Activated CD4-positive, alpha-beta T cell treated with anti-CD3 and anti-CD28 coated beads, Interleukin-2, Interleukin-4, amounts not matched to agents 100 ng/mL and 50 ng/mL, durations not matched to agents 16 hours and 8 hours (primary cell): ENCODE data around the gene ST8SIA5.

Experiments used
- DNase-seq: peaks from one replicate; pipeline ENCODE4 v3.0.0-alpha.2; 2020; ENCODE audit warnings: low spot score

ST8SIA5 gene

GRCh38 chr18:46672062-46672970, 84.5 kb downstream of the ST8SIA5 start:
- DNase-seq: peak; percentile 30

GRCh38 chr18:46668694-46669093, 88.2 kb downstream of the ST8SIA5 start:
- no peak for DNase-seq

GRCh38 chr18:46668135-46668534, 88.7 kb downstream of the ST8SIA5 start:
- DNase-seq: no peak

- no peak for DNase-seq
Observed at GRCh38 chr18:46663539-46663938, 93.3 kb downstream of the ST8SIA5 start.

GRCh38 chr18:46660957-46661749, 95.7 kb downstream of the ST8SIA5 start:
- no peak for DNase-seq

- no peak for DNase-seq
Observed at GRCh38 chr18:46659484-46659883, 97.4 kb downstream of the ST8SIA5 start.

GRCh38 chr18:46657115-46657955, 99.5 kb downstream of the ST8SIA5 start, which contains the start of gene LOXHD1:
Gene LOXHD1 (minus strand): TSS chr18:46657220. CDS start chr18:46657033, 187 bp downstream.
- no peak for DNase-seq

- no peak for DNase-seq
Observed at GRCh38 chr18:46656326-46657114, 100.3 kb downstream of the ST8SIA5 start.

- DNase-seq: no peak
Observed at GRCh38 chr18:46652372-46652771, 104.5 kb downstream of the ST8SIA5 start.

GRCh38 chr18:46650681-46651080, 106.2 kb downstream of the ST8SIA5 start:
- no peak for DNase-seq

- DNase-seq: no peak
Observed at GRCh38 chr18:46649071-46649862, 107.6 kb downstream of the ST8SIA5 start.

- DNase-seq: no peak
Observed at GRCh38 chr18:46646468-46646867, 110.4 kb downstream of the ST8SIA5 start.

GRCh38 chr18:46642561-46642960, 114.3 kb downstream of the ST8SIA5 start:
- no peak for DNase-seq

GRCh38 chr18:46641917-46642316, 114.9 kb downstream of the ST8SIA5 start:
- DNase-seq: no peak

GRCh38 chr18:46639386-46639785, 117.5 kb downstream of the ST8SIA5 start:
- no peak for DNase-seq

- no peak for DNase-seq
Observed at GRCh38 chr18:46636040-46636630, 120.7 kb downstream of the ST8SIA5 start.

GRCh38 chr18:46632401-46633071, 124.3 kb downstream of the ST8SIA5 start:
- no peak for DNase-seq

GRCh38 chr18:46630991-46631390, 125.9 kb downstream of the ST8SIA5 start:
- no peak for DNase-seq

- DNase-seq: peak; percentile 13
Observed at GRCh38 chr18:46630160-46630559, 126.7 kb downstream of the ST8SIA5 start.
